ENCODE data around the gene ZNRF1.

DNA sequence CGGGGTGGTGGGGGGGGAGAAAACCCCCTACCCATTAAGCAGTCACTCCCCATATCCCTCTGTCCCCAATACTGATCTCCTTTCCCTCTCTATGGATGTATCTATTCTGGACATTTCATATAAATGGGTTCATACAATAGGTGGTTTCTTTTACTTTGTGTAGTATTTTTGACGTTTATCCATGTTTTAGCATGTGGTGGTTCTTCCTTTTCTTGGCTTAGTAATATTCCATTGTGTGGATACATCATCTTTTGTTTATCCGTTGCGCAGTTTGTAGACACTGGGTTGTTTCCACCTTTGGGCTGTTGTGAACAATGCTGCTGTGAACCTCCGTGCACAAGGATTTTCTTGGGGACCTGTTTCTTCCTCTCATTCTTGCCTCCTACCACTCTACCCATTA lies 105.2 kb downstream of the ZNRF1 start:
- TF ChIP-seq, protein P1, sequence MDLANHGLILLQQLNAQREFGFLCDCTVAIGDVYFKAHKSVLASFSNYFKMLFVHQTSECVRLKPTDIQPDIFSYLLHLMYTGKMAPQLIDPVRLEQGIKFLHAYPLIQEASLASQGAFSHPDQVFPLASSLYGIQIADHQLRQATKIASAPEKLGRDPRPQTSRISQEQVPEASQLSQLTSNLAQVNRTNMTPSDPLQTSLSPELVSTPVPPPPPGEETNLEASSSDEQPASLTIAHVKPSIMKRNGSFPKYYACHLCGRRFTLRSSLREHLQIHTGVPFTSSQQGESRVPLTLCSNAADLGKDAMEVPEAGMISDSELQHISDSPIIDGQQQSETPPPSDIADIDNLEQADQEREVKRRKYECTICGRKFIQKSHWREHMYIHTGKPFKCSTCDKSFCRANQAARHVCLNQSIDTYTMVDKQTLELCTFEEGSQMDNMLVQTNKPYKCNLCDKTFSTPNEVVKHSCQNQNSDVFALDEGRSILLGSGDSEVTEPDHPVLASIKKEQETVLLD (CRISPR knock-in tag; IDR thresholded peaks at IDR 0.05; ENCODE audit: low read depth): no peak
- TF ChIP-seq CREM (IDR thresholded peaks at IDR 0.05) (no peak), CREM (CRISPR knock-in tag; IDR thresholded peaks at IDR 0.05) (no peak), POLR2A (IDR thresholded peaks at IDR 0.05; ENCODE audit: insufficient read depth in 1 of 2, low read depth in 2 of 2, low read length in 2 of 2) (no peak), NFE2L1 (CRISPR knock-in tag; IDR thresholded peaks at IDR 0.05; ENCODE audit: borderline replicate concordance) (no peak), MIER3 (CRISPR knock-in tag; IDR thresholded peaks at IDR 0.05; ENCODE audit: borderline replicate concordance) (no peak), CEBPG (CRISPR knock-in tag; IDR thresholded peaks at IDR 0.05) (no peak), ZKSCAN1 (IDR thresholded peaks at IDR 0.05; ENCODE audit: low read length) (no peak)
- TF ChIP-seq, protein P2, sequence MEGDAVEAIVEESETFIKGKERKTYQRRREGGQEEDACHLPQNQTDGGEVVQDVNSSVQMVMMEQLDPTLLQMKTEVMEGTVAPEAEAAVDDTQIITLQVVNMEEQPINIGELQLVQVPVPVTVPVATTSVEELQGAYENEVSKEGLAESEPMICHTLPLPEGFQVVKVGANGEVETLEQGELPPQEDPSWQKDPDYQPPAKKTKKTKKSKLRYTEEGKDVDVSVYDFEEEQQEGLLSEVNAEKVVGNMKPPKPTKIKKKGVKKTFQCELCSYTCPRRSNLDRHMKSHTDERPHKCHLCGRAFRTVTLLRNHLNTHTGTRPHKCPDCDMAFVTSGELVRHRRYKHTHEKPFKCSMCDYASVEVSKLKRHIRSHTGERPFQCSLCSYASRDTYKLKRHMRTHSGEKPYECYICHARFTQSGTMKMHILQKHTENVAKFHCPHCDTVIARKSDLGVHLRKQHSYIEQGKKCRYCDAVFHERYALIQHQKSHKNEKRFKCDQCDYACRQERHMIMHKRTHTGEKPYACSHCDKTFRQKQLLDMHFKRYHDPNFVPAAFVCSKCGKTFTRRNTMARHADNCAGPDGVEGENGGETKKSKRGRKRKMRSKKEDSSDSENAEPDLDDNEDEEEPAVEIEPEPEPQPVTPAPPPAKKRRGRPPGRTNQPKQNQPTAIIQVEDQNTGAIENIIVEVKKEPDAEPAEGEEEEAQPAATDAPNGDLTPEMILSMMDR (CRISPR knock-in tag; IDR thresholded peaks at IDR 0.05): no peak
- TF ChIP-seq, protein P3, sequence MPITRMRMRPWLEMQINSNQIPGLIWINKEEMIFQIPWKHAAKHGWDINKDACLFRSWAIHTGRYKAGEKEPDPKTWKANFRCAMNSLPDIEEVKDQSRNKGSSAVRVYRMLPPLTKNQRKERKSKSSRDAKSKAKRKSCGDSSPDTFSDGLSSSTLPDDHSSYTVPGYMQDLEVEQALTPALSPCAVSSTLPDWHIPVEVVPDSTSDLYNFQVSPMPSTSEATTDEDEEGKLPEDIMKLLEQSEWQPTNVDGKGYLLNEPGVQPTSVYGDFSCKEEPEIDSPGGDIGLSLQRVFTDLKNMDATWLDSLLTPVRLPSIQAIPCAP (CRISPR knock-in tag; IDR thresholded peaks at IDR 0.05; ENCODE audit: low read depth): no peak

All from HepG2 (cell line).